A549 (cell line): Measurements from ENCODE around the gene TPRG1L. TPM values are rescaled to one million over a fixed set of nuclear protein-coding genes. Genes with fewer than 3 reads are reported as not detected.

ENCODE experiments used
- ATAC-seq, 2 experiments: fragments of 200-7000 bp in 1 of 2; fragments of >200 bp in 1 of 2; cut with Nextera tagmentation in 1 of 2; cut with Tn5 transposase in 1 of 2; 3 replicates each; pipeline versions ENCODE4 v1.8.0 to v1.9.1; 2018 to 2020; ENCODE audit warnings: mild to moderate bottlenecking in 1 of 2, moderate library complexity in 1 of 2
- CTCF ChIA-PET: fragments of 300-600 bp; sonication (Branson Sonifier 250); formaldehyde crosslinking; extraction: SDS; loops from one replicate; lab custom pipeline; 2021; ENCODE audit warnings: antibody characterized with exemption, inconsistent platforms; lab: Yijun Ruan, JAX
- POLR2A ChIA-PET: fragments of 350-600 bp; formaldehyde crosslinking; extraction: SDS; loops from one replicate; lab custom pipeline; 2021; ENCODE audit warnings: antibody characterized with exemption, inconsistent platforms; lab: Yijun Ruan, JAX
- DNase-seq, 2 experiments: peaks; one replicate each; pipeline versions ENCODE4 v3.0.0 to v3.0.0-alpha.2; 2011 to 2016; ENCODE audit warnings: low read depth in 1 of 2, low spot score in 1 of 2
- FAIRE-seq: peaks from 2 replicates; lab custom pipeline; 2011; peaks lifted over from hg19 to GRCh38; lab: Jason Lieb, UNC
- H3K27ac ChIP-seq, 2 experiments: fragments of >200 bp; sonication (Bioruptor Twin); formaldehyde crosslinking; 3 replicates each; pipeline ENCODE4 v1.5.1; 2016 to 2017
- H3K4me1 ChIP-seq: fragments of >200 bp; sonication (Bioruptor Twin); formaldehyde crosslinking; 3 replicates; pipeline ENCODE4 v1.6.1; 2016
- H3K4me2 ChIP-seq: fragments of >200 bp; sonication (Bioruptor Twin); formaldehyde crosslinking; 3 replicates; pipeline ENCODE4 v1.6.1; 2016
- H3K4me3 ChIP-seq: fragments of >200 bp; sonication (Bioruptor Twin); formaldehyde crosslinking; 3 replicates; pipeline ENCODE4 v1.5.1; 2016
- H3K9me3 ChIP-seq: fragments of >200 bp; sonication (Bioruptor Twin); formaldehyde crosslinking; 3 replicates; pipeline ENCODE4 v1.6.1; 2016
- ATOH8 ChIP-seq: fragments of 250-450 bp; sonication (Bioruptor Pico); IDR thresholded peaks from 2 replicates; pipeline ENCODE4 v1.5.0; 2020; ENCODE audit warnings: low read depth, mild to moderate bottlenecking, moderate library complexity
- CBX2 ChIP-seq: fragments of 200-600 bp; sonication (generic); IDR thresholded peaks from 2 replicates; pipeline ENCODE4 v1.6.1; 2016; ENCODE audit warnings: low read depth, mild to moderate bottlenecking, borderline replicate concordance
- CBX8 ChIP-seq: fragments of 200-600 bp; sonication (generic); IDR thresholded peaks from 2 replicates; pipeline ENCODE4 v1.6.1; 2016
- ESRRA ChIP-seq: fragments of 150-350 bp; IDR thresholded peaks from 2 replicates; pipeline ENCODE4 v1.6.1; 2014; ENCODE audit warnings: mild to moderate bottlenecking, low read length, borderline replicate concordance
- FOXS1 ChIP-seq: fragments of 250-450 bp; sonication (Bioruptor Pico); IDR thresholded peaks from 2 replicates; pipeline ENCODE4 v1.5.0; 2020; ENCODE audit warnings: mild to moderate bottlenecking, moderate library complexity
- HOXA7 ChIP-seq: fragments of 250-450 bp; sonication (Bioruptor Pico); IDR thresholded peaks from 2 replicates; pipeline ENCODE4 v1.5.0; 2020; ENCODE audit warnings: mild to moderate bottlenecking, moderate library complexity
- HOXB5 ChIP-seq: fragments of 250-450 bp; sonication (Bioruptor Pico); IDR thresholded peaks from 2 replicates; pipeline ENCODE4 v1.5.0; 2020; ENCODE audit warnings: mild to moderate bottlenecking, moderate library complexity
- MYC ChIP-seq: IDR thresholded peaks from 2 replicates; pipeline ENCODE4 v1.6.1; 2012; ENCODE audit warnings: mild to moderate bottlenecking, inconsistent platforms, low read length, improper control_type of control experiment, borderline replicate concordance
- NFE2L2 ChIP-seq: fragments of 150-350 bp; conservative IDR thresholded peaks from 2 replicates; pipeline ENCODE4 v1.6.1; 2014; ENCODE audit warnings: low read length
- NPAS2 ChIP-seq: fragments of 250-450 bp; sonication (Bioruptor Pico); IDR thresholded peaks from 2 replicates; pipeline ENCODE4 v1.8.0; 2022; ENCODE audit warnings: mild to moderate bottlenecking, moderate library complexity, borderline replicate concordance
- NR3C1 ChIP-seq: fragments of >200 bp; sonication (Bioruptor Twin); formaldehyde crosslinking; IDR thresholded peaks from 3 replicates; pipeline ENCODE4 v1.6.1; 2017
- POLR2A ChIP-seq: IDR thresholded peaks from 2 replicates; pipeline ENCODE4 v1.6.1; 2012; ENCODE audit warnings: mild to moderate bottlenecking, low read length
- RARB ChIP-seq: fragments of 250-450 bp; sonication (Bioruptor Pico); IDR thresholded peaks from 2 replicates; pipeline ENCODE4 v1.8.0; 2021; ENCODE audit warnings: mild to moderate bottlenecking, moderate library complexity
- TP53 ChIP-seq: fragments of 250-450 bp; sonication (Bioruptor Pico); IDR thresholded peaks from 2 replicates; pipeline ENCODE4 v1.5.0; 2021; ENCODE audit warnings: mild to moderate bottlenecking, moderate library complexity
- WGBS: methylation state at CpG from one replicate; pipeline ENCODE4 v1.1.6; 2017; ENCODE audit errors: missing lambda C conversion rate; 5-methylcytosine and 5-hydroxymethylcytosine counted together
- polyA plus RNA-seq, 4 experiments: library from polyadenylated mRNA; depleted of rRNA in 3 of 4; stranded (reverse); fragments of >200 nt; fragmentation: RNase III in 1 of 4; extraction: RNeasy Plus Mini Kit Qiagen cat#74134 plus additional on column Dnase treatment in 1 of 4; gene quantifications; 2 replicates in 3 of 4; 3 replicates in 1 of 4; pipeline ENCODE4 v1.2.3, GENCODE V29; 2011 to 2017
- TF ChIP-seq, protein P1 (sequence below): fragments of >200 bp; sonication (Bioruptor Twin); formaldehyde crosslinking; IDR thresholded peaks from 3 replicates; pipeline ENCODE4 v1.5.1; 2016
- TF ChIP-seq, protein P2 (sequence below): IDR thresholded peaks from 2 replicates; pipeline ENCODE4 v1.6.1; 2012

TPRG1L gene
- polyA plus RNA-seq, 2 of the 4 experiments (the other 2 are of a cell fraction), result 13.1 to 20.1 TPM

DNA sequence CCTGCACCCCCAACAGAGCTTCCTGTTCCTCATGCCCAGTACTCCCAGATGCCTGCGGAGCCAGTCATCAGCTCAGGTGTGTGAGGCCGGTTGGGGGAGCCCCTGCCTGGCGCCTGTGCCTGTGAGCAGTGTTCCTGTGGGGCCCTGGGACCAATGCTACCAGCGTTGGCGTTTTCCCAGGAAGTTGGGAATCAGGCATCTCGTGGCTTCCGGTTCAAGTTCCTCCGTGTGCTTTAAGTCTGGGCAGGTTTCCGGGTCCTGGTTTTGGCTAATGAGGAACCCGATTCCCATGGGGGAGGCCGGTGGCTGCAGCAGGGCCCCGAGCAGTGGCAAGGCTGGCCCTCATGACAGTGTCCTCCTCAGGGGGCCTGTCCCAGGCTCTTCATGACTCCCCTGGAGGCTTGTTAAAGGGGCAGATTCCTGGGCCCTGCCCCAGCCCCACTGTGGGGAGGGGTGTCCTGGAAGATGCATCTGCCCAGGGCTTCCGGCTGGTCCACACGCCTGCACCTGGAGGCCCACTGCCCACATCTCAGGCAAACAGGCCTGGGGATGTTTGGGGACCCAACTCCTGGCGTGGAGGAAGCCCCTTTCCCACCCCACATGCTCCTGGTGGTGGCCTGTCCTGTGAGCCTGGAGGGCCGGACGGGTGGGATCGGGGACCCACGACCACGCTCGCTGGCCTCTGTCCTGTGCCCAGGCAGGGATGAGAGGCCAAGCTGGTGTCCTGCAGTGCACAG is 53.7 kb downstream of the TPRG1L start:
- Histone ChIP-seq H3K9me3 (no peaks in the 10 kb centered on the region), H3K4me1 (no peaks in the 10 kb centered on the region), H3K4me3 (no peak overlapping the region), H3K4me2 (no peak overlapping the region), H3K27ac (no peak overlapping the region)
- ChIA-PET CTCF (no interaction called here), POLR2A (no interaction called here)
- no CpG with 5 or more reads among the region's 21 CpGs for WGBS
- FAIRE-seq (no peak), ATAC-seq (no peak; a peak in 1 of 6 replicates), DNase-seq (no peak)
- no peak for TF ChIP-seq HOXA7
- no peak for TF ChIP-seq NR3C1
- no peak for TF ChIP-seq ATOH8 (CRISPR knock-in tag)
- TF ChIP-seq NPAS2, result no peak
- TF ChIP-seq NFE2L2, result no peak
- TF ChIP-seq CBX8, result no peak

GRCh38 chr1:3679098-3679555 is 54.3 kb downstream of the TPRG1L start:
- Histone ChIP-seq H3K4me3 (no peak overlapping the region), H3K27ac (no peak overlapping the region), H3K9me3 (no peaks in the 10 kb centered on the region), H3K4me2 (no peak overlapping the region), H3K4me1 (no peaks in the 10 kb centered on the region)
- FAIRE-seq (no peak), DNase-seq (no peak), ATAC-seq (no peak)
- ChIA-PET CTCF (no interaction called here), POLR2A (no interaction called here)
- no peak for TF ChIP-seq RARB (CRISPR knock-in tag)
- no peak for TF ChIP-seq NR3C1
- TF ChIP-seq FOXS1 (CRISPR knock-in tag), result no peak
- TF ChIP-seq HOXB5, result no peak
- TF ChIP-seq POLR2A, result no peak
- no peak for TF ChIP-seq ESRRA
- TF ChIP-seq, protein P1, sequence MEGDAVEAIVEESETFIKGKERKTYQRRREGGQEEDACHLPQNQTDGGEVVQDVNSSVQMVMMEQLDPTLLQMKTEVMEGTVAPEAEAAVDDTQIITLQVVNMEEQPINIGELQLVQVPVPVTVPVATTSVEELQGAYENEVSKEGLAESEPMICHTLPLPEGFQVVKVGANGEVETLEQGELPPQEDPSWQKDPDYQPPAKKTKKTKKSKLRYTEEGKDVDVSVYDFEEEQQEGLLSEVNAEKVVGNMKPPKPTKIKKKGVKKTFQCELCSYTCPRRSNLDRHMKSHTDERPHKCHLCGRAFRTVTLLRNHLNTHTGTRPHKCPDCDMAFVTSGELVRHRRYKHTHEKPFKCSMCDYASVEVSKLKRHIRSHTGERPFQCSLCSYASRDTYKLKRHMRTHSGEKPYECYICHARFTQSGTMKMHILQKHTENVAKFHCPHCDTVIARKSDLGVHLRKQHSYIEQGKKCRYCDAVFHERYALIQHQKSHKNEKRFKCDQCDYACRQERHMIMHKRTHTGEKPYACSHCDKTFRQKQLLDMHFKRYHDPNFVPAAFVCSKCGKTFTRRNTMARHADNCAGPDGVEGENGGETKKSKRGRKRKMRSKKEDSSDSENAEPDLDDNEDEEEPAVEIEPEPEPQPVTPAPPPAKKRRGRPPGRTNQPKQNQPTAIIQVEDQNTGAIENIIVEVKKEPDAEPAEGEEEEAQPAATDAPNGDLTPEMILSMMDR, result no peak
- no peak for TF ChIP-seq MYC
- TF ChIP-seq, protein P2, sequence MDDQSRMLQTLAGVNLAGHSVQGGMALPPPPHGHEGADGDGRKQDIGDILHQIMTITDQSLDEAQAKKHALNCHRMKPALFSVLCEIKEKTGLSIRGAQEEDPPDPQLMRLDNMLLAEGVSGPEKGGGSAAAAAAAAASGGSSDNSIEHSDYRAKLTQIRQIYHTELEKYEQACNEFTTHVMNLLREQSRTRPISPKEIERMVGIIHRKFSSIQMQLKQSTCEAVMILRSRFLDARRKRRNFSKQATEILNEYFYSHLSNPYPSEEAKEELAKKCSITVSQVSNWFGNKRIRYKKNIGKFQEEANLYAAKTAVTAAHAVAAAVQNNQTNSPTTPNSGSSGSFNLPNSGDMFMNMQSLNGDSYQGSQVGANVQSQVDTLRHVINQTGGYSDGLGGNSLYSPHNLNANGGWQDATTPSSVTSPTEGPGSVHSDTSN, result no peak
- TF ChIP-seq TP53 (CRISPR knock-in tag), result no peak
- no peak for TF ChIP-seq ATOH8 (CRISPR knock-in tag)
- TF ChIP-seq CBX2, result no peak
- 80% methylated on average over 17 of the region's 18 CpGs for WGBS

Other genes starting within 250 kb of the TPRG1L start
- 1.4 and 1.7 TPM in 2 replicates for gene ARHGEF16, start 170.3 kb upstream of the TPRG1L start, polyA plus RNA-seq (2011; rRNA removed)
- 2.7 to 3.2 TPM (median 3.0 TPM) in 3 replicates for gene ARHGEF16, start 170.3 kb upstream of the TPRG1L start, polyA plus RNA-seq (2017; fragmentation: RNase III; extraction: RNeasy Plus Mini Kit Qiagen cat#74134 plus additional on column Dnase treatment)
- gene MEGF6, start 13.5 kb upstream of the TPRG1L start, polyA plus RNA-seq (2011; rRNA removed), result 0.66 and 0.82 TPM in 2 replicates
- gene MEGF6, start 13.5 kb upstream of the TPRG1L start, polyA plus RNA-seq (2017; fragmentation: RNase III; extraction: RNeasy Plus Mini Kit Qiagen cat#74134 plus additional on column Dnase treatment), result 10.2 to 13.7 TPM (median 12.7 TPM) in 3 replicates
- gene WRAP73, start 25.1 kb downstream of the TPRG1L start, polyA plus RNA-seq (2011; rRNA removed), result 16.1 and 18.4 TPM in 2 replicates
- 12.1 to 15.4 TPM (median 12.9 TPM) in 3 replicates for gene WRAP73, start 25.1 kb downstream of the TPRG1L start, polyA plus RNA-seq (2017; fragmentation: RNase III; extraction: RNeasy Plus Mini Kit Qiagen cat#74134 plus additional on column Dnase treatment)
- 0.01 TPM in 1 of 2 replicates, not detected in the other for gene TP73, start 27.5 kb downstream of the TPRG1L start, polyA plus RNA-seq (2011; rRNA removed)
- 0.09 to 0.25 TPM (median 0.16 TPM) in 3 replicates for gene TP73, start 27.5 kb downstream of the TPRG1L start, polyA plus RNA-seq (2017; fragmentation: RNase III; extraction: RNeasy Plus Mini Kit Qiagen cat#74134 plus additional on column Dnase treatment)
- gene CCDC27, start 127.4 kb downstream of the TPRG1L start, polyA plus RNA-seq (2011; rRNA removed), result not detected in 2 replicates
- gene CCDC27, start 127.4 kb downstream of the TPRG1L start, polyA plus RNA-seq (2017; fragmentation: RNase III; extraction: RNeasy Plus Mini Kit Qiagen cat#74134 plus additional on column Dnase treatment), result not detected in 3 replicates
- gene SMIM1, start 147.7 kb downstream of the TPRG1L start, polyA plus RNA-seq (2011; rRNA removed), result 0.67 and 0.74 TPM in 2 replicates
- 0.80 to 1.3 TPM (median 1.1 TPM) in 3 replicates for gene SMIM1, start 147.7 kb downstream of the TPRG1L start, polyA plus RNA-seq (2017; fragmentation: RNase III; extraction: RNeasy Plus Mini Kit Qiagen cat#74134 plus additional on column Dnase treatment)
- 37.3 and 41.6 TPM in 2 replicates for gene LRRC47, start 171.5 kb downstream of the TPRG1L start, polyA plus RNA-seq (2011; rRNA removed)
- gene LRRC47, start 171.5 kb downstream of the TPRG1L start, polyA plus RNA-seq (2017; fragmentation: RNase III; extraction: RNeasy Plus Mini Kit Qiagen cat#74134 plus additional on column Dnase treatment), result 26.0 to 28.5 TPM (median 26.3 TPM) in 3 replicates
- 28.8 and 28.9 TPM in 2 replicates for gene CEP104, start 232.2 kb downstream of the TPRG1L start, polyA plus RNA-seq (2011; rRNA removed)
- gene CEP104, start 232.2 kb downstream of the TPRG1L start, polyA plus RNA-seq (2017; fragmentation: RNase III; extraction: RNeasy Plus Mini Kit Qiagen cat#74134 plus additional on column Dnase treatment), result 13.7 to 15.4 TPM (median 14.5 TPM) in 3 replicates
- gene DFFB, start 232.5 kb downstream of the TPRG1L start, polyA plus RNA-seq (2011; rRNA removed), result 2.5 and 3.2 TPM in 2 replicates
- 3.2 to 4.4 TPM (median 3.7 TPM) in 3 replicates for gene DFFB, start 232.5 kb downstream of the TPRG1L start, polyA plus RNA-seq (2017; fragmentation: RNase III; extraction: RNeasy Plus Mini Kit Qiagen cat#74134 plus additional on column Dnase treatment)